Cardiac muscle cell (in vitro differentiated cells and primary cell): ENCODE results near the gene CDK14. TPM values are rescaled to one million over a fixed set of nuclear protein-coding genes. Genes with fewer than 3 reads are reported as not detected.

Source experiments
- DNase-seq, 2 donors: peaks; one replicate each; pipeline versions ENCODE4 v3.0.0 to v3.0.0-alpha.2; 2010 to 2017; ENCODE audit warnings: low read depth in 1 of 2, low spot score in 1 of 2
- H3K27ac ChIP-seq: fragments of 200-600 bp; sonication (generic); 2 replicates; pipeline ENCODE4 v1.5.1; 2016
- H3K27me3 ChIP-seq: fragments of 200-600 bp; sonication (generic); 2 replicates; pipeline ENCODE4 v1.6.0; 2016; ENCODE audit warnings: control low read depth
- H3K36me3 ChIP-seq: fragments of 200-600 bp; sonication (generic); 2 replicates; pipeline ENCODE4 v1.5.1; 2016; ENCODE audit warnings: control low read depth
- H3K4me1 ChIP-seq: fragments of 200-600 bp; sonication (generic); 2 replicates; pipeline ENCODE4 v1.8.1; 2017; ENCODE audit warnings: low read depth, mild to moderate bottlenecking, mixed run types
- H3K4me3 ChIP-seq: fragments of 200-600 bp; sonication (generic); 2 replicates; pipeline ENCODE4 v1.5.1; 2016; ENCODE audit warnings: mild to moderate bottlenecking
- H3K9me3 ChIP-seq: fragments of 200-600 bp; sonication (generic); 2 replicates; pipeline ENCODE4 v1.5.1; 2017; ENCODE audit warnings: low read depth, mild to moderate bottlenecking, control low read depth
- polyA plus RNA-seq: library from polyadenylated mRNA; unstranded; fragments of >200 nt; fragmentation: Nextera tagmentation; extraction: Ambion mirVana; gene quantifications from 2 replicates; pipeline ENCODE4 v1.2.1, GENCODE V29; 2016
- total RNA-seq: library from RNA; depleted of rRNA; stranded (reverse); fragments of >200 nt; gene quantifications from 2 replicates; pipeline ENCODE4 v1.2.3, GENCODE V29; 2016
- TF ChIP-seq, protein P1 (sequence below): IDR thresholded peaks from 2 replicates; pipeline ENCODE4 v1.5.1; 2012; ENCODE audit warnings: low read depth, mild to moderate bottlenecking, low read length

The CDK14 gene
- total and polyA plus RNA-seq, 2 experiments from 2014 or later = 22.5 to 23.1 TPM

DNA sequence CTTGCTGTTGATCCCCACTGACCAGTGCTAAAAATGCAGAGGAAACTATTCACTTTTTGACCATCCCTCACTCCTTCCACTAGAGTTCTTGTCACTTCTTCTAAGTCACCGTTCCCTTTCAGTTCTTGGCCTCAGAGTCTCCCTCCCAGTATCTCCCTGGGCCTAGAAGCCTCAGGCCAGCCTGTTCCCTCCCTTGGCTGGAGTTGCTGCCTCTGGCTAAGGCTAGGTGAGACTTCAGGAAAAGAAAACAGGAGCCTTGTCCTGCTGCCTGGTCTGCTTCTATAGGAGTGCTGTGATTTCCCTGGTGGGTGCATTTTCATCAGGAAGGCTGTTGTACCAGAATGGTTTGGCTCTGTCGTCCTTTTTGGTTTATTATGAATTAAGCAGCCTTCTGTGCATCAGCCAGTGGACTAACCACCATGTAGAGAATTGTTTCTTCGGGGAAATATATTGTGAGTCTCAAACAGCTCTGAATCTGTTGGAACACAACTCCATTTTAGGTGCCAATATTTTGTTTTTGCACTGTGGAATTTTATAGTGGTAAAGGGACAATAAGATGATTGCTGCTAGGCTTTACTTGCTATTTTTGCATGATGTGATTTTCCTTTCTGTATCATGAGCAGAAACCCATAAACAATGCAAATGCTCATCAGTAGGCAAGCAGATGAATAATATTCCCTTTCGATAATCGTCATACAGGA is 434.7 kb downstream of the CDK14 start:
- Histone ChIP-seq H3K4me3 (no peak overlapping the region), H3K27me3 (no peaks in the 10 kb centered on the region), H3K27ac (peak overlapping the region; percentile 81), H3K36me3 (no peaks in the 10 kb centered on the region), H3K4me1 (peaks cover 24% of the 10 kb centered on the region), H3K9me3 (no peaks in the 10 kb centered on the region)
- TF ChIP-seq, protein P1, sequence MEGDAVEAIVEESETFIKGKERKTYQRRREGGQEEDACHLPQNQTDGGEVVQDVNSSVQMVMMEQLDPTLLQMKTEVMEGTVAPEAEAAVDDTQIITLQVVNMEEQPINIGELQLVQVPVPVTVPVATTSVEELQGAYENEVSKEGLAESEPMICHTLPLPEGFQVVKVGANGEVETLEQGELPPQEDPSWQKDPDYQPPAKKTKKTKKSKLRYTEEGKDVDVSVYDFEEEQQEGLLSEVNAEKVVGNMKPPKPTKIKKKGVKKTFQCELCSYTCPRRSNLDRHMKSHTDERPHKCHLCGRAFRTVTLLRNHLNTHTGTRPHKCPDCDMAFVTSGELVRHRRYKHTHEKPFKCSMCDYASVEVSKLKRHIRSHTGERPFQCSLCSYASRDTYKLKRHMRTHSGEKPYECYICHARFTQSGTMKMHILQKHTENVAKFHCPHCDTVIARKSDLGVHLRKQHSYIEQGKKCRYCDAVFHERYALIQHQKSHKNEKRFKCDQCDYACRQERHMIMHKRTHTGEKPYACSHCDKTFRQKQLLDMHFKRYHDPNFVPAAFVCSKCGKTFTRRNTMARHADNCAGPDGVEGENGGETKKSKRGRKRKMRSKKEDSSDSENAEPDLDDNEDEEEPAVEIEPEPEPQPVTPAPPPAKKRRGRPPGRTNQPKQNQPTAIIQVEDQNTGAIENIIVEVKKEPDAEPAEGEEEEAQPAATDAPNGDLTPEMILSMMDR = no peak
- DNase-seq = no peak

DNA sequence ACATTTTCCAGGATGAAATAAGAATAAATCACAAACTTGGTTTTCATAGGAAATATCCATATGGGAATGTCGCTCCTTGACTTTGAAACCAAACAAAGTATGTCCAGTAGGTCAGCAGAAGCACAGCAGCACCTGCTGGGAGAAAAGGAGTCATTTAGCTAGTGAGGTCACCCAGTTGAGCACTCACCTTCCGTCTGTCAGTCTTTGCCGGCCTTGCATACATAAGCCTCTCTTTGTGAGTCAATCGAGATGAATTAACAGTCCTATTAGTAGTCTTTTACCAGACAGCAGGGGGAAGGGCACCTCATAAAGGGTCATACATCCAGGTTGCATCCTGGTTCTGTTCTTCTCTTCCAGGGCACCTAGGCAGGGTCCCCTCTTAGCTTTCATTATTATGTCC is 435.6 kb downstream of the CDK14 start:
- no peak for DNase-seq
- TF ChIP-seq, protein P1 = no peak
- no peak overlapping the region for H3K4me3 ChIP-seq
- no peaks in the 10 kb centered on the region for H3K36me3 ChIP-seq
- no peaks in the 10 kb centered on the region for H3K9me3 ChIP-seq
- H3K4me1 ChIP-seq = peaks cover 24% of the 10 kb centered on the region
- no peaks in the 10 kb centered on the region for H3K27me3 ChIP-seq
- H3K27ac ChIP-seq = no peak overlapping the region

DNA sequence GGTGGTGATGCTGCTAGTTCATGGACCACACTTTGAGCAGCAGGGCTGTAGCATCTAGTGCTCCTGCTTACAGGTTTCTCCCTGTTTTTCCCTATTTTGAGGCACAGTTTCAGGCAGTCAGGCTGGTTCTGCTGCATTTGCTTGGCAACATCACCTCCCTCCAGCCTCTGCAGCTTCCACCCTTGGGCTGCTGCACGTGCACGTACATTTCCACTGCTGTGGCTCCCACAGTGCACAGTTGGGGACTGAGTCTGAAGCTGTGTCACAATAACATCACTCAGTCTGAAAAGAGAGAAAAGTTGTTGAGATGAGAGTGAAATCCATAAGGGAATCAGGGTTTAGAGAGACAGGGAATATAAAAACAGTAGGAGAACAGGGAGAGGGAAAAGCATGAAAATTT is 437.5 kb downstream of the CDK14 start:
- TF ChIP-seq, protein P1 = no peak
- DNase-seq = no peak

DNA sequence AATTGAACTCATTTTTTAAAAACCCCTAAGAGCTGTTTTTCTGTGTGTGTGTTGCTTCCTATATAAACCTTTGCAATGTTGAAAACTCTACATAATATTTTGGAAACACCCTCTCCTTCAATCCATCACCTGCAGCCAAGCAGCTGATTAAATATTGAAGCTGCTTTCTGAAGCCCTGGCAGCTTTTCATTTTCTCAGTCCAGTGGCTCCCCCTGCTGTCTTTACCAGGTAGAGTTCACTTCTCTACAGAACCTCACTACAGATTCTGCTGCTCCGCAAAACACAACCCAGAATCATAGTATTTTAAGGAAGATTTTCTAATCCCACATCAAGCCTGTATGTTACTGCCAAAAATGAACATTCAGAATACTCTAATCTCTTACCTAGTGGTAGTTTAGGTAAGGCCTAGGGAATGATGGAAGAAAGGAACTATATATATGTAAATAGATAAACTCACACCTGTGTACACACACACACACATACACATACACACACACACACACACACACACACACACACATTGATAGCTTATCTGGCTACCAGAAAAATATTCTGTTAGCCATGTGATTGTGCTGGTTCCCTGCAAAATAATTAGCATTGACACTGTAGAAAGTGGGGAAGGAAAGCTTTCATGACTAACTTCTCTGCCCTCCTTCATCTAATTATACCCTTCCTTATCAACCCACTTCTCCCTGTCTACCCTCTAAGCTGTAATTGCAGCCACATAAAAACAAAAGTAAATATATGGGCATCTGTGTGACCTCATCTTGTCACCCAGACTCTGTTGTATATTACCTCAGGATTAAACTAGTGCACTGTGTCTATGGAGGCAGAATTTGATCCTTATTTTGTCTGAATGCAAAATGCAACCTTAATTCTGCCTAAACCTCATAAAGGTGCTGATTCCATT is 438.6 kb downstream of the CDK14 start:
- no peaks in the 10 kb centered on the region for H3K9me3 ChIP-seq

More for the DNA sequence above, 437.5 kb downstream of the CDK14 start:
- Histone ChIP-seq H3K36me3 (no peaks in the 10 kb centered on the region), H3K4me1 (peaks cover 24% of the 10 kb centered on the region), H3K4me3 (no peak overlapping the region), H3K27me3 (no peaks in the 10 kb centered on the region), H3K27ac (no peak overlapping the region), H3K9me3 (no peaks in the 10 kb centered on the region)

DNA sequence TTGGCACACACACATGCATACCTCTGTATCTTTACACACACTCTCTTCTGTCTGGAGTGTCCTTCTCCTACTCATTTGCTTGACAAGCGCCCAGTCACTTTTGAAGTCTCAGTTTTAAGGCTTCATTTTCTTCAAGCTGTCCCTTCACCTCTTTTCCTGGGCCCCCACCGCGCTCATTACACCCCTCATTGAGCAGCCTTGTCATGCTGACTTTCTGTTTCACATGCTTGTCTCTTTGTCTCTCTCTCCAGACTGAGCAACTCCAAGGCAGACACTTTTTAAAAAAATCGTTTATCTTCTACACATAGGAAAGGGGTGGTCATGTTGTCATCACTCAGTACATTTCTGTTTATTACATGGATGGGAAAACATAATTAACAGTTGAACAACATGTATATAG is 442.9 kb downstream of the CDK14 start:
- TF ChIP-seq, protein P1 = no peak

More for the DNA sequence above, 438.6 kb downstream of the CDK14 start:
- Histone ChIP-seq H3K27me3 (no peaks in the 10 kb centered on the region), H3K4me3 (no peak overlapping the region), H3K4me1 (peaks cover 24% of the 10 kb centered on the region), H3K36me3 (no peaks in the 10 kb centered on the region), H3K27ac (no peak overlapping the region)
- DNase-seq = peak; percentile 72 to 74
- TF ChIP-seq, protein P1 = peak; percentile 75

More for the DNA sequence above, 442.9 kb downstream of the CDK14 start:
- H3K27ac ChIP-seq = no peak overlapping the region
- no peaks in the 10 kb centered on the region for H3K36me3 ChIP-seq
- DNase-seq = no peak
- peaks cover 11% of the 10 kb centered on the region for H3K4me1 ChIP-seq
- H3K9me3 ChIP-seq = no peaks in the 10 kb centered on the region
- H3K27me3 ChIP-seq = no peaks in the 10 kb centered on the region
- no peak overlapping the region for H3K4me3 ChIP-seq
